ENCODE measurements around the gene ZBTB3. TPM values are rescaled to one million over a fixed set of nuclear protein-coding genes. Genes with fewer than 3 reads are reported as not detected.

Gene ZBTB3
- 12.1 TPM for polyA plus RNA-seq (2013, experiment 1 of 2)
- 11.2 TPM for polyA plus RNA-seq (2013, experiment 2 of 2)

DNA sequence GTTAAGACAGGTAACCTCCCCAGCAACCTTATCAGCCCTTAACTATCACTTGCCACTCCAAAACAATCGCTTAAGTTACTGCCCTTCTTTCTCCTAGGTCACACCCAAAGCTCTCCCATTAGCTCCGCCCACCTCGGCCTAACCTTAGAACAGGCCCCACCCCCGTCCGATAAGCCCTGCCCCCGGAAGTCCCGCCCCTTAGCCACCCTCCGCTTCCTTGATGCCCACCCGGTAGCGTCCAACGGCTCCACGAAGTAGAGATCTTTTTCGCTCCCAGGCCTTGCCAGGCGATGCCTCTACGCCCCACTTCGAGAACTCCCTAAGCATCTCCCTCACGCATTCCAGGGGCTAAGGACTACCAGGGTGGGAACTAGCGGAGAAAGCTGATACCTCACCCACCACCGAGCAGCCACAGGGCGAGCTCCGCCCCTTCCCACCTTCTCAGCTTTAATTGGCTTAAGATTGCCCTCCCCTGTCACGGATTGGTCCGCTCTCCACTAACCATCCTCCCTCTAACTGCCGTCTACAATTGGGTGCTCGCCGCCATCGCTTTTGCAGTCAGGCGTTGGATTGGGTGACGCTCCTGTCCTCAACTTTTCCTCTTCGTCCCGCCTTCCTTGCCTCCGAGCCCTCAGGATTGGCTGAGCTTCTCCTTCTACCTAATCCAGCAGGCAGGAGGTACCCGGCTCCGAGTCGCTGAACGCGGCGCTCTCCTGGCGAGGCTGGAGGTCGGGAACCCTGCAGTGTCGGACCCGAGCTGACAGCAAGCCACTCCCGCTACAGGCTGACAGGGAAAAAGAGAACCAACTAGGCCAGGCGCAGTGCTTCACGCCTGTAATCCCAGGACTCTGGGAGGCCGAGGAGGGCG lies at the start of gene ZBTB3:
Gene ZBTB3, minus strand, starts transcription at position 425 of the 868 bp plus-strand sequence. CDS start 496 bp downstream, outside the sequence.
- H2AFZ ChIP-seq (ENCODE audit: low read length), result peak within 1 kb of the TSS; percentile 92
- H3K9me3 ChIP-seq (replicated peaks in 1 of 2; ENCODE audit: control insufficient read depth in 2 of 2, insufficient read depth in 1 of 2, low read depth in 1 of 2, low read length in 2 of 2), result no peaks in the 10 kb centered on the region
- H3K79me1 ChIP-seq (ENCODE audit: low read depth, low read length), result peaks cover 11% of the 10 kb centered on the region
- no peak within 1 kb of the TSS for H4K91ac ChIP-seq (ENCODE audit: low read depth, low read length, poor library complexity)
- peak within 1 kb of the TSS; percentile 97 for H3K18ac ChIP-seq (ENCODE audit: low read length)
- DNase-seq (ENCODE audit: low spot score), result peak; percentile 98
- peak within 1 kb of the TSS; percentile 76 to 96 for H3K4me3 ChIP-seq (ENCODE audit: low read length in 2 of 2)
- H3K14ac ChIP-seq (ENCODE audit: low read length), result no peak within 1 kb of the TSS
- peak within 1 kb of the TSS; percentile 83 for H3K27ac ChIP-seq (replicated peaks; ENCODE audit: low read length)
- no peak within 1 kb of the TSS for H2BK120ac ChIP-seq (ENCODE audit: low read depth, low read length)
- no peaks in the 10 kb centered on the region for H3K27me3 ChIP-seq (ENCODE audit: control insufficient read depth in 3 of 3, insufficient read depth in 3 of 3, low read depth in 1 of 3, low read length in 3 of 3)
- H3K4me1 ChIP-seq (ENCODE audit: control insufficient read depth in 2 of 2, insufficient read depth in 1 of 2, low read depth in 1 of 2, low read length in 2 of 2), result peaks cover 4 to 5% of the 10 kb centered on the region in 2 donors
- no peak within 1 kb of the TSS for H3K4ac ChIP-seq (ENCODE audit: low read length)
- peaks cover 12 to 20% of the 10 kb centered on the region in 2 donors for H3K36me3 ChIP-seq (replicated peaks in 1 of 2; ENCODE audit: control insufficient read depth in 2 of 2, insufficient read depth in 2 of 2, low read length in 2 of 2)
- peak within 1 kb of the TSS; percentile 91 for H3K9ac ChIP-seq (ENCODE audit: low read depth, low read length, poor library complexity)
- no peak within 1 kb of the TSS for H2BK15ac ChIP-seq (ENCODE audit: low read length)
- peak within 1 kb of the TSS; percentile 44 for H3K23ac ChIP-seq (ENCODE audit: low read depth, low read length, poor library complexity)
- H4K8ac ChIP-seq (ENCODE audit: low read depth, low read length), result no peak within 1 kb of the TSS
- H2BK12ac ChIP-seq (ENCODE audit: low read length), result no peak within 1 kb of the TSS
- H2BK5ac ChIP-seq (ENCODE audit: low read length), result peak within 1 kb of the TSS; percentile 31
- H2AK5ac ChIP-seq (ENCODE audit: low read depth, low read length), result peak within 1 kb of the TSS; percentile 53
- no CpG with 5 or more reads among the region's 47 CpGs for WGBS, 2 donors (ENCODE audit: extremely low coverage in 2 of 2, insufficient read length in 2 of 2, insufficient replicate concordance in 1 of 2)
- H3K4me2 ChIP-seq (ENCODE audit: insufficient read depth, low read length, poor library complexity, severe bottlenecking), result peak within 1 kb of the TSS; percentile 52

DNA sequence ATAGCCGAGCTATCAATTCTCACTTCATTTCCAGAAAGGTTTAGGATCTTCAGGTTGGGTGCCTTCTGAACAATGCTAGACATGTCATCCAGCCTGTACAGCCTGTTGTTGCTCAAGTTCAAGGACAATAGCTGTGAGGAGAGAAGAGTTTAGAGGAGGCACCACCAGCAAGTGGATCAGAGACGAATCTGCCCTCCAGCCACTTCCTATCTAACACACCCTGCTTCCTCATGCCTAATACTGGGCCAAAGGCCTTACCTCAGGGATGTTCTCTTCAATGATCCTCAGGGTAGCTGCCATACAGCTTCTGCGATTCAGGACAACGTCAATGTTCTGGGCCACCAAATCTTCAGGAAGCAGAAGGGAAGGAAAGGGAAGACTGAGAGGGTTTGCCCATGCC lies 47.1 kb upstream of the ZBTB3 start:
- Histone ChIP-seq H2BK12ac (ENCODE audit: low read length) (no peak overlapping the region), H3K14ac (ENCODE audit: low read length) (no peak overlapping the region), H2BK15ac (ENCODE audit: low read length) (no peak overlapping the region), H2BK5ac (ENCODE audit: low read length) (no peak overlapping the region), H3K23ac (ENCODE audit: low read depth, low read length, poor library complexity) (no peak overlapping the region), H3K79me1 (ENCODE audit: low read depth, low read length) (no peaks in the 10 kb centered on the region), H2AFZ (ENCODE audit: low read length) (no peak overlapping the region), H3K4me2 (ENCODE audit: insufficient read depth, low read length, poor library complexity, severe bottlenecking) (no peak overlapping the region), H3K18ac (ENCODE audit: low read length) (no peak overlapping the region), H3K4ac (ENCODE audit: low read length) (no peak overlapping the region), H2BK120ac (ENCODE audit: low read depth, low read length) (no peak overlapping the region), H4K8ac (ENCODE audit: low read depth, low read length) (no peak overlapping the region), H3K36me3 (replicated peaks in 1 of 2; ENCODE audit: control insufficient read depth in 2 of 2, insufficient read depth in 2 of 2, low read length in 2 of 2) (peaks cover 44 to 79% of the 10 kb centered on the region in 2 donors), H3K9me3 (replicated peaks in 1 of 2; ENCODE audit: control insufficient read depth in 2 of 2, insufficient read depth in 1 of 2, low read depth in 1 of 2, low read length in 2 of 2) (no peaks in the 10 kb centered on the region), H3K27ac (replicated peaks; ENCODE audit: low read length) (no peak overlapping the region), H3K4me1 (ENCODE audit: control insufficient read depth in 2 of 2, insufficient read depth in 1 of 2, low read depth in 1 of 2, low read length in 2 of 2) (peaks cover 6 to 8% of the 10 kb centered on the region in 2 donors), H2AK5ac (ENCODE audit: low read depth, low read length) (no peak overlapping the region), H3K27me3 (ENCODE audit: control insufficient read depth in 3 of 3, insufficient read depth in 3 of 3, low read depth in 1 of 3, low read length in 3 of 3) (no peaks in the 10 kb centered on the region), H3K4me3 (ENCODE audit: low read length in 2 of 2) (no peak overlapping the region), H4K91ac (ENCODE audit: low read depth, low read length, poor library complexity) (no peak overlapping the region), H3K9ac (ENCODE audit: low read depth, low read length, poor library complexity) (no peak overlapping the region)
- DNase-seq (ENCODE audit: low spot score), result no peak
- WGBS, 2 donors (ENCODE audit: extremely low coverage in 2 of 2, insufficient read length in 2 of 2, insufficient replicate concordance in 1 of 2), result no CpG with 5 or more reads among the region's 4 CpGs

GRCh38 chr11:62799486-62799885 lies 45.5 kb upstream of the ZBTB3 start:
- no peak overlapping the region for H3K14ac ChIP-seq (ENCODE audit: low read length)
- H4K91ac ChIP-seq (ENCODE audit: low read depth, low read length, poor library complexity), result no peak overlapping the region
- no peak overlapping the region for H3K4me3 ChIP-seq (ENCODE audit: low read length in 2 of 2)
- no peak overlapping the region for H2AK5ac ChIP-seq (ENCODE audit: low read depth, low read length)
- H3K27ac ChIP-seq (replicated peaks; ENCODE audit: low read length), result no peak overlapping the region
- H3K36me3 ChIP-seq (replicated peaks in 1 of 2; ENCODE audit: control insufficient read depth in 2 of 2, insufficient read depth in 2 of 2, low read length in 2 of 2), result peaks cover 55 to 95% of the 10 kb centered on the region in 2 donors
- H2BK15ac ChIP-seq (ENCODE audit: low read length), result no peak overlapping the region
- H2BK5ac ChIP-seq (ENCODE audit: low read length), result no peak overlapping the region
- WGBS, 2 donors (ENCODE audit: extremely low coverage in 2 of 2, insufficient read length in 2 of 2, insufficient replicate concordance in 1 of 2), result no CpG with 5 or more reads among the region's 10 CpGs
- H3K27me3 ChIP-seq (ENCODE audit: control insufficient read depth in 3 of 3, insufficient read depth in 3 of 3, low read depth in 1 of 3, low read length in 3 of 3), result no peaks in the 10 kb centered on the region
- no peaks in the 10 kb centered on the region for H3K9me3 ChIP-seq (replicated peaks in 1 of 2; ENCODE audit: control insufficient read depth in 2 of 2, insufficient read depth in 1 of 2, low read depth in 1 of 2, low read length in 2 of 2)
- H3K4ac ChIP-seq (ENCODE audit: low read length), result no peak overlapping the region
- H4K8ac ChIP-seq (ENCODE audit: low read depth, low read length), result no peak overlapping the region
- H2AFZ ChIP-seq (ENCODE audit: low read length), result no peak overlapping the region
- no peaks in the 10 kb centered on the region for H3K79me1 ChIP-seq (ENCODE audit: low read depth, low read length)
- H2BK120ac ChIP-seq (ENCODE audit: low read depth, low read length), result no peak overlapping the region
- H3K9ac ChIP-seq (ENCODE audit: low read depth, low read length, poor library complexity), result no peak overlapping the region
- DNase-seq (ENCODE audit: low spot score), result no peak
- H3K23ac ChIP-seq (ENCODE audit: low read depth, low read length, poor library complexity), result no peak overlapping the region
- no peak overlapping the region for H2BK12ac ChIP-seq (ENCODE audit: low read length)
- no peak overlapping the region for H3K18ac ChIP-seq (ENCODE audit: low read length)
- H3K4me2 ChIP-seq (ENCODE audit: insufficient read depth, low read length, poor library complexity, severe bottlenecking), result no peak overlapping the region
- H3K4me1 ChIP-seq (ENCODE audit: control insufficient read depth in 2 of 2, insufficient read depth in 1 of 2, low read depth in 1 of 2, low read length in 2 of 2), result peaks cover 3 to 6% of the 10 kb centered on the region in 2 donors

DNA sequence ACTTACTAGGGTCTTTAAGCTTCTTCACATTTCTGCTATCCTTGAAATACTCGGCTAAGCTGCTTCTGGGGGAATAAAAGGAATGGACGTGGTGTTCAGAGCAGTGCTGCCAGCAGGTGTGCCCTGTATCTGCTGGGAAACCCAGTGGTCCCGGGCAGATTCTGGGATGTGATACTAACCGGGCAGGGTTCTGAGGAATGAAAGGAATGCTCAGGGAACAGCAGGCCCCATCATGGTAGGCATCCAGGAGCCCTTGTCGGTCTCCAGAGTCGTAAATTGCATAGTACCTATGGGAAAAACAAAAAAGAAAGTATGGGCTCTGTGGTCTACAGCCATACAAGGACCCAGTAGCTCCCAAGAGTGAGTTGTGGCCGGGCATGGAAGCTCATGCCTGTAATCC lies 42.3 kb upstream of the ZBTB3 start:
- no peaks in the 10 kb centered on the region for H3K9me3 ChIP-seq (replicated peaks in 1 of 2; ENCODE audit: control insufficient read depth in 2 of 2, insufficient read depth in 1 of 2, low read depth in 1 of 2, low read length in 2 of 2)
- no peak for DNase-seq (ENCODE audit: low spot score)
- WGBS, 2 donors (ENCODE audit: extremely low coverage in 2 of 2, insufficient read length in 2 of 2, insufficient replicate concordance in 1 of 2), result no CpG with 5 or more reads among the region's 7 CpGs
- H4K8ac ChIP-seq (ENCODE audit: low read depth, low read length), result no peak overlapping the region
- H3K14ac ChIP-seq (ENCODE audit: low read length), result no peak overlapping the region
- H2BK5ac ChIP-seq (ENCODE audit: low read length), result no peak overlapping the region
- H3K9ac ChIP-seq (ENCODE audit: low read depth, low read length, poor library complexity), result no peak overlapping the region
- no peak overlapping the region for H3K4me2 ChIP-seq (ENCODE audit: insufficient read depth, low read length, poor library complexity, severe bottlenecking)
- no peak overlapping the region for H2AK5ac ChIP-seq (ENCODE audit: low read depth, low read length)
- peaks cover 50 to 96% of the 10 kb centered on the region in 2 donors for H3K36me3 ChIP-seq (replicated peaks in 1 of 2; ENCODE audit: control insufficient read depth in 2 of 2, insufficient read depth in 2 of 2, low read length in 2 of 2)
- no peak overlapping the region for H2BK12ac ChIP-seq (ENCODE audit: low read length)
- no peak overlapping the region for H3K4ac ChIP-seq (ENCODE audit: low read length)
- H3K27me3 ChIP-seq (ENCODE audit: control insufficient read depth in 3 of 3, insufficient read depth in 3 of 3, low read depth in 1 of 3, low read length in 3 of 3), result no peaks in the 10 kb centered on the region
- peaks cover 2% of the 10 kb centered on the region for H3K79me1 ChIP-seq (ENCODE audit: low read depth, low read length)
- no peak overlapping the region for H4K91ac ChIP-seq (ENCODE audit: low read depth, low read length, poor library complexity)
- H3K4me3 ChIP-seq (ENCODE audit: low read length in 2 of 2), result no peak overlapping the region
- no peak overlapping the region for H2AFZ ChIP-seq (ENCODE audit: low read length)
- H3K18ac ChIP-seq (ENCODE audit: low read length), result no peak overlapping the region
- no peak overlapping the region for H2BK120ac ChIP-seq (ENCODE audit: low read depth, low read length)
- no peak overlapping the region for H3K27ac ChIP-seq (replicated peaks; ENCODE audit: low read length)
- peaks cover 4% of the 10 kb centered on the region in 2 donors for H3K4me1 ChIP-seq (ENCODE audit: control insufficient read depth in 2 of 2, insufficient read depth in 1 of 2, low read depth in 1 of 2, low read length in 2 of 2)
- H3K23ac ChIP-seq (ENCODE audit: low read depth, low read length, poor library complexity), result no peak overlapping the region
- no peak overlapping the region for H2BK15ac ChIP-seq (ENCODE audit: low read length)

Data from neuronal stem cell (in vitro differentiated cells).